ENCODE results near the gene CLTA.

Gene CLTA

GRCh38 chr9:36258996-36259533, 68.3 kb downstream of the CLTA start:
- no peak for TF ChIP-seq CTCF (conservative IDR thresholded peaks at IDR 0.05; ENCODE audit: low read length)
- peak overlapping the region; percentile 91 for H3K4me3 ChIP-seq (ENCODE audit: low read length)
- DNase-seq (ENCODE audit: low read depth), result peak; percentile 25
